Measurements from ENCODE around the gene UGT3A2.

DNA sequence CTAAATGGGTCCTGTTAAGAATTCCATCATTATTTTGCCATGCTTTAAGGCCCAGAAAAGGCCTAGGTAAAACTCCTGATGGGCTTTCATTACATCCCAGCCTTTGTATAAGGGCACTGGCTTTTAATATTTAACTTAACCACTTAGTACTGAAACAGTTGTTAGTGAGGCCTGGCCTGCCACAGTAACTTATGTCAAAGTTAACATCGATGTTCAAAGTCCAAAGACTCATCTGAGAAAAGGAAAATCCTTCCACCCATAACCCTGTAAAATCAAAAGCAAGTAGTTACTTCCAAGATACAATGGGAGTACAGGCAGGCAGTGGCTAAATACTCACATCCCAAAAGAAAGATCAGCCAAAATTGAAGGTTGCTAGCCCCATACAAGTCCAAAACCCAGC, 60.5 kb downstream of the UGT3A2 start:
- TF ChIP-seq, protein P1, sequence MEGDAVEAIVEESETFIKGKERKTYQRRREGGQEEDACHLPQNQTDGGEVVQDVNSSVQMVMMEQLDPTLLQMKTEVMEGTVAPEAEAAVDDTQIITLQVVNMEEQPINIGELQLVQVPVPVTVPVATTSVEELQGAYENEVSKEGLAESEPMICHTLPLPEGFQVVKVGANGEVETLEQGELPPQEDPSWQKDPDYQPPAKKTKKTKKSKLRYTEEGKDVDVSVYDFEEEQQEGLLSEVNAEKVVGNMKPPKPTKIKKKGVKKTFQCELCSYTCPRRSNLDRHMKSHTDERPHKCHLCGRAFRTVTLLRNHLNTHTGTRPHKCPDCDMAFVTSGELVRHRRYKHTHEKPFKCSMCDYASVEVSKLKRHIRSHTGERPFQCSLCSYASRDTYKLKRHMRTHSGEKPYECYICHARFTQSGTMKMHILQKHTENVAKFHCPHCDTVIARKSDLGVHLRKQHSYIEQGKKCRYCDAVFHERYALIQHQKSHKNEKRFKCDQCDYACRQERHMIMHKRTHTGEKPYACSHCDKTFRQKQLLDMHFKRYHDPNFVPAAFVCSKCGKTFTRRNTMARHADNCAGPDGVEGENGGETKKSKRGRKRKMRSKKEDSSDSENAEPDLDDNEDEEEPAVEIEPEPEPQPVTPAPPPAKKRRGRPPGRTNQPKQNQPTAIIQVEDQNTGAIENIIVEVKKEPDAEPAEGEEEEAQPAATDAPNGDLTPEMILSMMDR (IDR thresholded peaks at IDR 0.05) = no peak
- no peak for TF ChIP-seq POLR2A (IDR thresholded peaks at IDR 0.05)
- TF ChIP-seq POLR2AphosphoS5 (IDR thresholded peaks at IDR 0.05; ENCODE audit: insufficient read depth in 1 of 2, low read depth in 1 of 2) = no peak
